Measurements from ENCODE around the gene GPBAR1. TPM values are rescaled to one million over a fixed set of nuclear protein-coding genes. Genes with fewer than 3 reads are reported as not detected.

GPBAR1 gene
- total and polyA plus RNA-seq, 12 donors, result 0.36 to 3.7 (median 1.5) TPM

DNA sequence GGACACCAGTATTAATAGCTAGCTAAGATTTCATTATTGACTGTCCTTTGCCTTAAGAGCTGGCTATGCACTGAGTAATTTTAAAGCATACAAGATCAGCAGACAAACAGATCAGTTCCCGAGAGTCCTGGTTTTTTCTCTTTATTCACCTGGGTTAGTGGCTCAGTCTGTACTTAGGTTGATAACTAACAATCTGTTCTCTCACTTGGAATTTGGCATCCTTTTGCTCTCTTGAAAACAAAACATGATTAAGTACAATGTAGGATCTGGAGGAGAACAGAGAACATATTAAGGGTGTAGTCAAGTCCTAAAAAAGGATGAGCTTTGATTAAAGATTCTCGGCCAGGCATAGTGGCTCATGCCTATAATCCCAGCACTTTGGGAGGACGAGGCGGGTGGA lies 27.3 kb upstream of the GPBAR1 start:
- peaks cover 0 to 100% (median 53%) of the 10 kb centered on the region in 9 donors for H3K36me3 ChIP-seq
- TF ChIP-seq CTCF (IDR thresholded peaks at IDR 0.05), result no peak
- no peak overlapping the region for H3K4me3 ChIP-seq
- H3K4me1 ChIP-seq, result peaks cover 0 to 42% (median 27%) of the 10 kb centered on the region in 9 donors
- H3K9me3 ChIP-seq, result no peaks in the 10 kb centered on the region
- H3K27ac ChIP-seq, result no peak overlapping the region
- ATAC-seq (no peak), DNase-seq (no peak)
- H3K27me3 ChIP-seq, result no peaks in the 10 kb centered on the region
- WGBS, 2 donors, result 86 to 91% methylated on average over 4 of the region's 4 CpGs
- intact Hi-C loops (cut with DNase I), result no loop called here

DNA sequence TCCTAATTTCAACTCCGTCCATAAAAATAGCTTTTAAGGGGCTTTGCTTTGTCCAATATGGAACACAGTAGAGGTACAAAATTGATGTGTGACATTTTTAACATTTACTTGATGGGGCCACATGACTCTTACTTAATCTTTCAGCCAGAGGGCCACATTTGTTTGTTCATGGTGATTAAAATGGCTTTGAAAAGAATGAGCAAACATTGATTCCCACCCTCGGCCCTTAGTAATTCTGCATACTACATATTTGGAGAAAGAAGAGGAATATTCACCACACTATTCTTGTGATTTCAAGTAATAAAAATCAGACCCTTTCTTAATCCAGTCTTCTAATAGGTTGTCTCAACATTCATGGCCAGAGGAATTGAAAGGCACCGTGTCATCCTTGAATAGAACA lies 26.3 kb upstream of the GPBAR1 start:
- H3K36me3 ChIP-seq, result peaks cover 0 to 100% (median 58%) of the 10 kb centered on the region in 9 donors
- peaks cover 0 to 32% (median 17%) of the 10 kb centered on the region in 9 donors for H3K4me1 ChIP-seq
- no peak for TF ChIP-seq CTCF (IDR thresholded peaks at IDR 0.05)
- no peak overlapping the region for H3K4me3 ChIP-seq
- no peaks in the 10 kb centered on the region for H3K27me3 ChIP-seq
- DNase-seq, result no peak
- H3K9me3 ChIP-seq, result no peaks in the 10 kb centered on the region
- ATAC-seq, result no peak
- H3K27ac ChIP-seq, result no peak overlapping the region
- intact Hi-C loops (cut with DNase I), result no loop called here
- WGBS, 2 donors, result 62 to 63% methylated on average over 3 of the region's 3 CpGs

- 99 to 100% methylated on average over 2 of the region's 2 CpGs for WGBS, 2 donors
- no peak for ATAC-seq
- no peak overlapping the region for H3K27ac ChIP-seq
Observed at GRCh38 chr2:218235017-218235416, 25.8 kb upstream of the GPBAR1 start.

DNA sequence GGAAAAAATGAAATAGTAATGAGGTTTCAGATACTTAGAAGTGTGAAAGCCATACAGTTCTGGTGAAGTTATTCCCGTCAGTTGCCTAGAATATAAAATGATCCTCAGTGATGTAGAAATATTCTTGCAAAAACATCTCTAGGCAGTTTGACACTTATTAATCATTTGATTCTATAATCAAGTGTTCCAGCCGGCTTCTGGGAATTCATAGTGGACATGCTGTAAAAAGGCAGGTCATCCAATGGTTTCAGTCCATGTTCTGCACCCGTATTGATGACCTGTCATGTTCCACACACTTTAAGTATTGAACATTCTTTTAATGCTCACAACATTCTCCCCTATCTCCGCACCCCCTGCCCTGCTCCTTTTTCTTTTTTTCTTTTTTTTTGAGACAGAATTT lies 24.0 kb upstream of the GPBAR1 start:
- WGBS, 2 donors, result 89 to 90% methylated on average over 4 of the region's 4 CpGs
- intact Hi-C loops (cut with DNase I), result loop anchor here in 1 of 10 donors (1.0 kb wide), 1 partner anchor 15 kb away; no protein-coding TSS in a partner anchor

More at GRCh38 chr2:218235017-218235416, 25.8 kb upstream of the GPBAR1 start:
- no peak overlapping the region for H3K4me3 ChIP-seq
- H3K4me1 ChIP-seq, result peaks cover 0 to 28% (median 12%) of the 10 kb centered on the region in 9 donors
- TF ChIP-seq CTCF (IDR thresholded peaks at IDR 0.05), result no peak
- H3K36me3 ChIP-seq, result peaks cover 0 to 100% (median 59%) of the 10 kb centered on the region in 9 donors
- DNase-seq, result no peak
- no peaks in the 10 kb centered on the region for H3K27me3 ChIP-seq
- H3K9me3 ChIP-seq, result no peaks in the 10 kb centered on the region
- intact Hi-C loops (cut with DNase I), result no loop called here

More for the DNA sequence above, 24.0 kb upstream of the GPBAR1 start:
- peaks cover 0 to 100% (median 54%) of the 10 kb centered on the region in 9 donors for H3K36me3 ChIP-seq
- no peak for ATAC-seq
- TF ChIP-seq CTCF (IDR thresholded peaks at IDR 0.05), result no peak
- no peak overlapping the region for H3K4me3 ChIP-seq
- peaks cover 0 to 15% (median 9%) of the 10 kb centered on the region in 9 donors for H3K4me1 ChIP-seq
- H3K9me3 ChIP-seq, result no peaks in the 10 kb centered on the region
- no peaks in the 10 kb centered on the region for H3K27me3 ChIP-seq
- no peak for DNase-seq
- no peak overlapping the region for H3K27ac ChIP-seq
